Skin of body (tissue), 2 donors: Measurements from ENCODE around the gene ZNF394. TPM values are rescaled to one million over a fixed set of nuclear protein-coding genes. Genes with fewer than 3 reads are reported as not detected.

Source experiments
- DNase-seq: peaks from one replicate; lab custom pipeline; 2025; lab: John Stamatoyannopoulos, UW
- total RNA-seq: library from RNA; depleted of rRNA; stranded (reverse); fragments of >200 nt; gene quantifications from one replicate; pipeline ENCODE4 v1.2.3, GENCODE V29; 2014

Gene ZNF394
- total RNA-seq, 1 donor from 2014 or later = 31.8 TPM

DNA sequence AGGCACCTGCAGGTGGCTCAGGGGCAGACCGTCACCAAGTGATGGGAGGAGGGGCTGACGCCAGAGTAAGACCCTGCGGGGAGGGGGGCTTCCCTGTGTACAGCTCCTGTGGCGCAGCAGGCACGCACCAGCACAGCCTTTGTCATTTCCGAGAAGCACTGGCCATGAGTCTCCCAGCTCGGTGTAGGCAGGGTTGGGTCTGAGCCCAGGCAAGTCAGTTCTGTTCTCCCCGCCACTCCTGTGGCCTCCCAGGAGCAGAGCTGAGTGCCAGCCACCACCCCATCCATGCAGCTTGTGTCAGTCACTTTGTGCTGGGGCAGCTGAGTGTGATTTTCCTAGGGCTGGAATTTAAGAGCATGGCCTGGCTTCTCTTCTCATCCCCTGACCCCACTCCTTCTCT lies 48.1 kb downstream of the ZNF394 start:
- DNase-seq = no peak

- DNase-seq = no peak
Measured at GRCh38 chr7:99449326-99449725, 50.8 kb downstream of the ZNF394 start.

DNA sequence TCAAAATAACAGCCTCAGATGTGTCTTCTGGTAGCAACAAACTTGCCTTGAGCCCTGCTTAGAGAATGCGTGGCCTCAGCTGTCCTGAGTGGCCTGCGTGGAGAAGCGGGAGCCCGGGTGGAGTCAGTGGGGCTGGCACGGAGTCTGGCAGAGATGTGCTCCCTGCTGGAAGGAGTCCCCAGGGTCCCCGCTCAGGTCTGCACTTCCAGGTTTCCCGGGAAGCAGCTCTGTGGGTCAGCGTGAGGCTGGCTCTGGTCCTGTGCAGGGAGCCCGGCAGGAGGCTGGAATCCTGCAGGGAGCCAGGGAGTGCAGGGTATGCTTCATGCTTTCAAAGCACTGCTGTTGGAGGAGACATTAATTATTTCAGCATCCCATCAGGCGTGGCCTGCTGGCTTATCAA lies 51.2 kb downstream of the ZNF394 start:
- DNase-seq = no peak

GRCh38 chr7:99447943-99448342 lies 52.1 kb downstream of the ZNF394 start:
- DNase-seq = no peak

GRCh38 chr7:99446096-99446495 lies 54.0 kb downstream of the ZNF394 start:
- DNase-seq = no peak

Other genes starting within 250 kb of the ZNF394 start
- gene MYH16, start 227.4 kb downstream of the ZNF394 start, total RNA-seq = not detected
- gene ARPC1A, start 174.4 kb downstream of the ZNF394 start, total RNA-seq = 56.2 TPM
- gene ARPC1B, start 125.6 kb downstream of the ZNF394 start, total RNA-seq = 42.1 TPM
- gene PDAP1, start 91.7 kb downstream of the ZNF394 start, total RNA-seq = 14.3 TPM
- 55.2 TPM for gene BUD31, start 91.3 kb downstream of the ZNF394 start, total RNA-seq
- gene PTCD1, start 61.5 kb downstream of the ZNF394 start, total RNA-seq = 3.8 TPM
- gene CPSF4, start 61.3 kb downstream of the ZNF394 start, total RNA-seq = 18.1 TPM
- gene ATP5MF, start 34.1 kb downstream of the ZNF394 start, total RNA-seq = 191 TPM
- gene ZNF789, start 27.4 kb downstream of the ZNF394 start, total RNA-seq = 13.3 TPM
- gene ZKSCAN5, start 4.4 kb upstream of the ZNF394 start, total RNA-seq = 6.2 TPM
- gene FAM200A, start 51.8 kb upstream of the ZNF394 start, total RNA-seq = 6.8 TPM
- 77.3 TPM for gene ZNF655, start 58.4 kb upstream of the ZNF394 start, total RNA-seq
- 0.89 TPM for gene TMEM225B, start 98.0 kb upstream of the ZNF394 start, total RNA-seq
- gene ZSCAN25, start 116.7 kb upstream of the ZNF394 start, total RNA-seq = 11.8 TPM
- 24.9 TPM for gene CYP3A5, start 179.7 kb upstream of the ZNF394 start, total RNA-seq
- 0.39 TPM for gene CYP3A7, start 234.9 kb upstream of the ZNF394 start, total RNA-seq